ENCODE results near the gene STK10.

STK10 gene

GRCh38 chr5:172090976-172091547 is 97.0 kb downstream of the STK10 start:
- no peak for DNase-seq (ENCODE audit: low read depth in 3 of 3)

DNA sequence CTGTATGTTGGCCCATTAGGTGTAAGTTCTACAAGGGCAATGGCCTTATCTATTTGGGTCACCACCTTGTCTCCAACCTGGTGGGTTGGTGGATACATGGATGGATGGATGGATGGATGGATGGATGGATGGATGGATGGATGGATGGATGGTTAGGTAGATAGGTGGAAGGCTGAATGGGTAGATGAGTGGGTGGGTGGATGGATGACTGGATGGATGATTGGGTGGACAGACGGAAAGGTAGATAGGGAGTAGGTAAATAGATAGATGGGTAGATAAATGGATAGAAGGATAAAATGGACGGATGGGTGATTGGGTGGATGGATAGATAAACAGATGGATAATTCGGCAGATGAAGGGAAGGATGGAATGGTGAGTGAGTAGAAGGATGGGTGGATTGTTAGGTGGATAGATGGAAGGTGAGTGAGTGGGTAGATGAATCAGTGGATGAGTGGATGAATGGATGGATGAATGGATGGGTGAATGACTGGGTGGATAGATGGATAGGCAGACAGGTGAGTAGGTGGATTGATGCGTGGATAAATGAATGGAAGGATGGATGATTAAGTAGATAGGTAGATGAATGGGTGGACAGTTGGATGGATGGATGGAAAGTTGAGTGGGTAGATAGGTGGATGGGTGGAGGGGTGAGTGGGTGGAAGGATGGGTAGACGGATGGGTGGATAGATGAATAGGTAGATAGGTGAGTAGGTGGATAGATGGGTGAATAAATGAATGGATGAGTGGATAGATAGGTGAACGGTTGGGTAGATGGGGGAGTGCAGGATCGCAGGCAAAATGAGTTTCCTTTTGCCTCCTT is 98.5 kb downstream of the STK10 start:
- DNase-seq (ENCODE audit: low read depth in 3 of 3), result no peak

GRCh38 chr5:172088801-172089200 is 99.2 kb downstream of the STK10 start:
- DNase-seq (ENCODE audit: low read depth in 3 of 3), result no peak

DNA sequence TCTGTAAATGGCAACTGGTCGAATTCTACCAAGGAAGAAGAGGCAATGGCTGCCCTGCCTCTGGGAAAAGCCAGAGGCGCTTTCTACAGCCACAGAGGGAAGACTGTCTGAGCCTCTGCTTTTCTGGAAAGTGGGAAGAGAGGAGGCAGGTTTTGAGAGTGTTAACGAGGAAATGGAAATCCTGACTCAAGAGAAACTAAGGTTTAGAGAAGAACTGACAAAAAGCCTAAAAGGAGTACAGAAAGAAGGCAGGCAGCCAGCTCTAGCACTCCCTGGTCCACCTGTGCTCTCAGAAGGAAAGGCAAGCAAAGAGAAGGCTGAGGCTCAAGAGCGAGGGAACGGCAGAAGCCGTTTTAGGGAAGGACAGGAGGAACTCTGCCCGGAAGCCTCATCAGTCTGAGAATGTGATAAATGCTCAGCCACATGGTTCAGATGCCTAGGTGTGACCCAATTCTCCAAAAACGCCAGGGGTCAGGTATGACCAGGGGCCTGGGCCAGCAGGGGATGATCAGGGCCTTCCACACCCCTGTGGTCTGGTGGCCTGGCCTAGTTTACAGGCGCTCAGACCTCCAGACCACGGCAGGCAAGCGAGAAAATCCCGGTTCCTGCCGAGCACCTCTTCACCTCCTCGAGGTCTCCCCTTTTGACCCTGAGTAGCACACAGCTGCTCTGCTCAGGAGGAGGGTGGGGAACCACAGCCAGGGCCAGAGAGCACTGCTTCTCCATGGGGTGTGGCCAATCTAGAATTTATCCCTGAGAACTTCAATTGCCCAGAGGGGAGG is 101.6 kb downstream of the STK10 start:
- DNase-seq (ENCODE audit: low read depth in 3 of 3), result no peak

GRCh38 chr5:172085738-172086137 is 102.3 kb downstream of the STK10 start:
- DNase-seq (ENCODE audit: low read depth in 3 of 3), result no peak

DNA sequence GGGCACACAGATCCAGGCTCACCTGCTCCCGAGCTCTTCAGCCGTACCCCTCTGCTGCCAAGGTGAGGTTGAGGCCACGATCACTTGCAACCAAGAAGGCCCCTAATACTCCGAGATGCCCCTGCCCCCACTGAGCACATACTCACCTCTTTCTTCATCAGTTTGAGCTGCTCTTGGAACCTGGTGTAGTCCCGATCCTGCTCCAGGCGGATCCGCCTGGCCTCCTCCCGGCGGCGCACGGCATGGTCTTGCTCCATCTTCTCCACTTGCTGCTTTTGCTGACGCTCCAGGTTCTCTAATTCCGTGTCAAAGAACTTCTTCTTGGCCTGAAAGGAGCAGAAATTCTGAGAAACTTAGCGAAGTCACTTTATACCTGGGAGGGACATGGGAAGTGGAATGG is 105.8 kb downstream of the STK10 start:
- DNase-seq (ENCODE audit: low read depth in 3 of 3), result no peak

DNA sequence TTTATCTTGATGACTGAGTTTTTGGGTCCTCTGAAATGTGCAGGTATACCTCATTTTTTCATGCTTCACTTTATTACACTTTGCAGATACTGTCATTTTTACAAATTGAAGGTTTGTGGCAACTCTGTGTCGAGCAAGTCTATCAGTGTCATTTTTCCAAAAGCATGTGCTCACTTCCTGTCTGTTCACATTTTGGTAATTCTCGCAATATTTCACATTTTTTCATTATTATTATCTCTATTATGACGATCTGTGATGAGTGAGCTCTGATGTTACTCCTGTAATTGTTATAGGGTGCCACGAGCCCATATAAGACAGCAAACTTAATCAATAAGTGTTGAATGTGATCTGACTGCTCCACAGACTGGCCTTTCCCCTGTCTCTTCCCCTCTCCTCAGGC is 108.1 kb downstream of the STK10 start:
- no peak for DNase-seq (ENCODE audit: low read depth in 3 of 3)

- DNase-seq (ENCODE audit: low read depth in 3 of 3), result no peak
These were observed 109.2 kb downstream of the STK10 start for GRCh38 chr5:172078726-172079345.

- no peak for DNase-seq (ENCODE audit: low read depth in 3 of 3)
These were observed 110.2 kb downstream of the STK10 start for GRCh38 chr5:172077664-172078425.

DNA sequence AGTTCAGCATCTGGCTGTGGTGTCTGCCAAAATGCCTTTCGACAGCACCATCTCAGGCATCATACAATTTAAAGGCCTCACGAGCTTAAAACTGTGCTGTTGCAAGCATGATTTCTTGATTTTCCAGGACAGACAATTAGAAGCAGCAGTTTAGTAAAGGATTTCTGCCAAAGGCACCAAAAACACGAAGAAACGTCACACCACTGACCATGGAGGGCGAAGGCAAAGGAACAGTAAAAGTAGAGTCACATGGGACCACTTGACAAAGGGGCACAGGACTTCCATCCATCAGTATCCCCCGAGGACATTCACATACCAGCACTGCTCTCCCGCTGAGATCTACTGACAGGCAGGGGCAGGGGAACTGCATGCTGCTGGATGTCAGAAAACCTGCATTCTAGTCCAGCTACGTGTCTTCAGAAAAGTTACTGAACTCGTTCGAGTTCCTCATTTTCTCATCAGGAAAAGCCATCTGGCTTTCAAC is 111.2 kb downstream of the STK10 start:
- DNase-seq (ENCODE audit: low read depth in 3 of 3), result no peak

DNA sequence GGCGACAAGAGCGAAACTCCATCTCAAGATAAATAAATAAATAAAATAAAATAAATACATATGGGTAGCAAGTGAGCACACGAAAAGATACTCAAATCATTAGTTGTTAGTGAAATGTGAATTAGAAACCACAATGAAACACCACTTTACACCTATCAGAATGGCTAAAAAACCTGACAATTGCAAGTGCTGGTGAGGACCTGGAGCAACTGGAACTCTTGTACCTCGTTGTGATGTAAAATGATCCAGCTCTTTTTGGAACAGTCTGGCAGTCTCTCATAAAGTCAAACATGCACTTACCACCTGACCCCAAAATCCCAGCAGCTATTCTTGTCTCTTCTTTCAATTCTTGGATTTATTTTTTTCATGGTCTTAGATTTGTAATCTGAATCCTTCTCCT is 112.4 kb downstream of the STK10 start:
- DNase-seq (ENCODE audit: low read depth in 3 of 3), result no peak

DNA sequence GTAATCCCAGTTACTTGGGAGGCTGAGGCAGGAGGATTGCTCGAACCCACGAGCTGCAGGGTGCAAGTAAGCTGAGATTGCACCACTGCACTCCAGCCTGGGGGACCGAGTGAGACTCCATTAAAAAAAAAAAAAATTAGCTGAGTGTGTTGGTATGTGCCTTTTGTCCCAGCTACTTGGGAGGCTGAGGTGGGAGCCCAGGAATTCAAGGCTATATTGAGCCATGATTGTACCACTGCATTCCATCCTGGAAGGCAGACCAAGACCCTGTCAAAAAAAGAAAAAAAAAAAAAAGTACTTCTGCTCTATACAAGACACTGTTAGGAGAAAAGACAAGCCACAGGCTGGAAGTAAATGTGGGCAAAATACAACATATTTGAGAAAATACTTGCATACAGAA is 113.1 kb downstream of the STK10 start:
- DNase-seq (ENCODE audit: low read depth in 3 of 3), result no peak

DNA sequence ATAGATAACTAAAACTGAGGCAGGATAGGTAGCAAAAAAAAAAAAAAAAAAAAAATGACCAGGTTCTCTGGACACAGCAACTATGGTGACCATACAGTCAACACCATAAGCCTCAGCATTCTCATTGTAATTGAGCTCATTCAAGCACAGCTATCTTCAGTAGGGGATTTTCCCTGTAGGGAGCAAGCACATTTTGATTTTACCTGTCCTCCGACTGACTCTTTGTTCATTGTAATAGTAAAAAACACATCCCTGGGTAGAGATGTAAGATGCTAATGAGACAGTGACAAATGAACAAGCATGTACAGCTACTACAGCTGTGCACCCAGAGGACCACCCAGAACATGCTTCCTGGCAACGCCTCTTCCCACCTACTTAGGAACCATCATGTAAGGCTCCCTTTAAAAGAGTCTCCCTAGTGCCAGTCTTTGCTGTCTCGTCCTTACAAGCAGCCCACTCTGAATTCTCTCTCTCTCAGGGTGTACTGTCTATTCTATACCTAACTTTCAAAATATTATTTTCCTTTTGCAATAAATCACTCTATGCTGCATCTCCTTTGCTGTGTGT is 116.6 kb downstream of the STK10 start:
- no peak for DNase-seq (ENCODE audit: low read depth in 3 of 3)

DNA sequence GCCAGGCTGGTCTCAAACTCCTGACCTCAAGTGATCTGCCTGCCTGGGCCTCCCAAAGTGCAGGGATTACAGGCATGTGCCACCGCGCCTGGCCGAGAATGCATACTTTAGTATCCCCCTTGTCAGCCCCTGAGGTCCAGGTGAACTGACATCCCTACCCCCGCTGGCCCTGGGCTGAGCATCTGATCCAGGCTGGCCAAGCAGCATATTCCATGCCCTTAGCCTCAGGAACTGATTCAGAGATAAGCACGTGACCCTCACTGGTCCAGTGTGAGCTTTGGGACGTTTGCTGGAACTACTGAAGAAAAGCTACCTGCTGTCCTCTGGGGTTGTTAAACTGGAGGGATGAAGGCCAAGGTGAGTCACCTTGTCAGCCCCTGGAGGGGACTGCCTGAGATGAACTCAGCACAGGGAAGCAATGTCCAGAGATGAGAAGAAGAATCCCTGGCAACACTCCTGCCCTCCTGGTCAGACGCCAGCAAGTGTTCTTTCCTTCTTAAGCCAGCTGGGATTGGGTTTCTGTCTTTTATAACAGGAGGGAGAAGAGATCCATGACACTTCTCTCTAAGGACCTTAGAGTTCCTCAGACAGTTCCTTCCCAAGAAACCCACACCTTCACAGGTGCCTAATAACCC is 122.5 kb downstream of the STK10 start:
- no peak for DNase-seq (ENCODE audit: low read depth in 3 of 3)

GRCh38 chr5:172064766-172065165 is 123.3 kb downstream of the STK10 start:
- no peak for DNase-seq (ENCODE audit: low read depth in 3 of 3)

GRCh38 chr5:172064358-172064757 is 123.7 kb downstream of the STK10 start:
- DNase-seq (ENCODE audit: low read depth in 3 of 3), result no peak

DNA sequence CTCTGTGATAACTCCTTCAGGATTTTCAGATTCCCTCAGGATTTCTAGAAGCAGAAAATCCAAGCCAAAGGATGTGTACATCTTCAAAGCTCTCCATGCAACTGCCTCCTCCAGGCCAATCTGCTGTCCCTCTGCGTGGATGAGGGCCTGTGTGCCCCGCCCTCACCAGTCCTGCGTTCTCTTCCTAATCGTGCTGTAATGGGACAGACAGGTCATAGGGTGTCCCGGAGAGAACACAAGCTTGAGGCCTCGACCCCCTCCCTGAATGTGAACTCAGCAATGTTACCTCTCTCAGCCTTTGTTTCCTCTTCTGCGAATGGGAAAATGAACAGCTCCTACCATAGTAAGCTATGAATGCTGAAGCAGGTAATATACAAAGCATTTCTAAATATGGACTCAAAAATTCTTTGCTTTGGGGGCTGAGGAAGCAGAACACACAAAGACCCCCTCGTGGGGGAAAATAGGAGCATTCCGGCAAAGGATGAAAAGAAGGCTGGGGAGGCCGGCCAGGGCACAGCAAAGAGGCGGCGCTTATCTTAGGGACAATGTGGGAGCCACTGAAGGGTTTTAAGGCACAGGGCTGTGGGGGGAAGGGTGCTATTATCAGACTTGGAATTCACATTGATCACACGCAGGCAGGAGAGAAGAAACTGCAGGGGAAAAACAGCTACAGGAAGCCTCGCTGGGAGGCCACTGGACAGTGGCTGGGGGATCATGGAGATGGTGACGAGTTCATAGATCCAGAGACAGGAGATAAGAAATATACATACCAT is 124.4 kb downstream of the STK10 start:
- DNase-seq (ENCODE audit: low read depth in 3 of 3), result no peak

DNA sequence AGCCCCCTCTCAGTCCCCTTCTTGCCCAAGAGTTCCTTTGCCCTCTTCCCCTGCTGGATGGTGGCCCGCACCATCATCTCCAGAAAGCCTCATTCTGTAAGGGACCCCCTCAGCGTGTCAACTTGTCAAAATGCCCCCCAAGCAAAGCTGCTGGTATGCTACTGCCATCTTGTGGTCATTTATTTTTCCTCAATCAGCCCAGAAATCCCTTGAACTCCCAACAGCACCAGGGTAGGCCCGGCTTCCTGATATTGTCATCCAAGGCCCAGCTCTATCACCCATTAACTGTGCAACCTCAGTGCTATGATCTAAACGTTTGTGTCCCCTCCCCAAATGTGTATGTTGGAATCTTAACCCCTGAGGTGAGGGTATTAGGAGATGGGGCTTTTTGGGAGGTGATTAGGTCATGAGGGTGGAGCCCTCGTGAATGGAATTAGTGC is 128.3 kb downstream of the STK10 start:
- no peak for DNase-seq (ENCODE audit: low read depth in 3 of 3)

DNA sequence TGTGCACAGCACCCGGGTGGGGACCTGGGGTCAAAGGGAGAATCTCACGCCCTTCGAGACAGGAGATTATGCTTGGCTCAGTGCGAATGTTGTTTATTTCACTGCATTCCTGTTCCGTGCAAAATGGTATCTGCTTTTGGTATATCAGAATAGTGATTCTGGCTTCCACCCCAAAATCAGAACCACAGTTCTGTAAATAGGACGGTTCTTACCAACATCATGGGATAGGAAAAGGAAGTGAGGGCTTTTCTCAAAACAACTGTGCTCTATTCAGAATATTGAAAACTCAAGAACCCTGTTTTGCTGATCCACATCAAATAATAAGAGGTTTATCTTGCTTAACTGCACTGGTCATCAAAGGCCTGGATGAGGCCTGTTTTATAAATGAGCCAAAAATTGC is 129.9 kb downstream of the STK10 start:
- DNase-seq (ENCODE audit: low read depth in 3 of 3), result no peak

- no peak for DNase-seq (ENCODE audit: low read depth in 3 of 3)
These were observed 132.0 kb downstream of the STK10 start for GRCh38 chr5:172055996-172056395.
